ENCODE results near the gene SPOCK3.
"Not testable (repeated sequence)": the region's sequence is repeated elsewhere in the genome, so short reads cannot be mapped to it uniquely, and the experiment has no call there.

SPOCK3 gene

DNA sequence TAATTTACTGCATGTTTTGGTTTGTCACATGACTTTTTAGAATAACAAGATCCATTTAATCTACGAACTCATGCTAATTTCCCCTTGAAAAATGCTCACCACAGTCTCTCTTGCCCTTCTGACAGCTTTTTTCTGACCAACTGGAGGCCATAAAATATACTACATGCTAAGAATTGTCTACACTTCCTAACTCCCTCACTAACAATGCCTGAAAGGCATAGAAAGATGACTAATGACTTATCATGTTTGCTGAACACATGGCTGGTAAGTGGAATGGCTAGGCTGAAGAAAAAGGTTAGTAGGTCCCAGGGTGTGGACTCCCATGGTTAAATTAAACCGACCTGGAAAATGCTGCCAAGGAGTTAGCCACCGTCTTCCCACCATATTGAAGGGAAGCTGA lies 309.9 kb downstream of the SPOCK3 start:
- DNase-seq: no peak

DNA sequence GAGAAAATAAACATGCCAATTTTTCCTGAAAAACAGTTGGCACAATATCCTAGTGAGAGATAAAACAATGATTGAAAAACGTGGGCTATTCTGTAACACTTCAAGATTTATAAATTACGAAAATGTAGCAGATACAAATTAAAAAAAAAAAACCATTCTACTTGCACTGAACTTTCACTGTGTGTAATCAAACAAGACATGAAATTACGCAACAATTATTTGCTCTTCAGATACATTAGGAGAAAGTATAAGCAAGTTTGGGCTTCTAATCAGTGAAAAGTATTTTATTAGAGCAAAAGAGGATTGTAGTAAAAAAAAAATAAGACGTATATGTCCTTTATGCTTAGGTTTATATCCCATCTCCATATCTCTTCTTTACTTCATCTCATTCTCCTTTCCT lies 320.4 kb downstream of the SPOCK3 start:
- no peak for DNase-seq

DNA sequence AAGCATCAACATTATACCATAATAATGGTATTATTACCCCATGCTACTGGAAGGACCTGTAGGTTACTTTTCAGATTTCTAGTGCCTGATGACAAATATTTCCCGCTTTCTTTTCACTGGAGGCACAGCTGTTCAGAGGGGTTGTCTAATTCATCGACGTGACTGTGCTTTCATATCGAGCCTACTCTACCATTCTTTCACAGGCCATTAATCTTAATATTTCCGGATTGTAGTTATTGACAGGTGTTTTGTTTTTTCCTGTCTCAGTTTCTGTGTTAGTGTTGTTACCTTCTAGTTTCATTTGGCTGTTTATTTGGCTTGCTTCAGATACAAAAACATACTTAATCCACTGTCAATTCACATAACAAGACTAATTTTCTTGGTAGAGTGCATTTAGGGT lies 330.9 kb downstream of the SPOCK3 start:
- no peak for DNase-seq

DNA sequence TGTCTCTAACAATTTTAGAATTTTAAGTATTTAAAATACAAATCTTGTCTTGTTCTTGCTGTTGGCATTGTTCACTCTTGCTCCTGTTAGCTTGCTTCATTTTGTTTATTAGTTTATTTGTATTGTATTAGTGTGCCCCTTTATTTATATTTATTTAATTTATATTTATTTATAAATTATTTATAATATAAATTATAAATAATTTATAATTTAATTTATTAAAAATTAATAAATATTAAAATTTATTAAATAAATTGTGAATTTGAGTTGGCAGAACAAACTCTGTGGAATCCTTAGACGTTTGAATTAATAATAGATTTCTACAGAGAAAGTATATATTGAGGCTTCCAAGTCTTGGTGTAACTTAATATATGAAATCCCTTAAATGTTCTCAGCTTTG lies 331.4 kb downstream of the SPOCK3 start:
- no peak for DNase-seq

DNA sequence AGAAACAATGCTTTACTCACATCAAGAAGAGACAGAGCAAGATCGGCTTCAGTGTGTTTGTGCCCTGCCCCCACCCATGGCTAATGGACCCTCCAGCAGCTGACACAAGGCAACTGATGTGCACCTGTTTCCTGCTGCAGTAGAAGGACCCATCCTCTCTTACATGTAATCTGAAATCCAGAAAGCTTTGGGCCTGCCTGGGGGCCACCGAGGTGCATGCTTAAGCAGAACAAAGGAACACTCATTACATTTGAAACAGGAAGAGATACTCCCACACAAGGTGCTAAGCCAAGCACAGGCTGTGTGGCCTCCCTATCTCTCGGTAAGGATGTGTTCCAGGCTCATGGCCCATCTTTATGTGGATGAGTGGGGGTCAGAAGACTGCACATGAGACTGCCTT lies 338.0 kb downstream of the SPOCK3 start:
- DNase-seq: no peak

GRCh38 chr4:166895771-166896170 lies 338.5 kb downstream of the SPOCK3 start:
- DNase-seq: no peak

GRCh38 chr4:166887457-166887856 lies 346.8 kb downstream of the SPOCK3 start:
- no peak for DNase-seq

DNA sequence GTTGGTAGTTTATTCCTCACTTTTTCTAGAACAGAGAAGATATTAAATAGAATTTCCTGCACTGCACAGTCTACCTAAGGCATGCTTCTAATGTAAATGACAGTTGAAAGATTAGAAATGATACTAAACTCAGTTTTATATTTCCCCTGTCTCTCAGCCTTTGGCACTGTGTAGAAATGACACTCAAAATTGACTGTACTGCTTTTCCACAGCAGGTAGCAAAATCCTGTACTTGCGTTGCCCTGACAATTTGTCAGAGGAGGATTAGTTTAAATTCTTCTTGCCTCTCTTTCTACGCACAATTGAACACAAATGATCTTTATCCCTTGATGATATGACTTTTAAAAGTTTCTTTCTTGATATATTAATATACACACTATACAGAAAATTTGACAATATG lies 347.6 kb downstream of the SPOCK3 start:
- no peak for DNase-seq

DNA sequence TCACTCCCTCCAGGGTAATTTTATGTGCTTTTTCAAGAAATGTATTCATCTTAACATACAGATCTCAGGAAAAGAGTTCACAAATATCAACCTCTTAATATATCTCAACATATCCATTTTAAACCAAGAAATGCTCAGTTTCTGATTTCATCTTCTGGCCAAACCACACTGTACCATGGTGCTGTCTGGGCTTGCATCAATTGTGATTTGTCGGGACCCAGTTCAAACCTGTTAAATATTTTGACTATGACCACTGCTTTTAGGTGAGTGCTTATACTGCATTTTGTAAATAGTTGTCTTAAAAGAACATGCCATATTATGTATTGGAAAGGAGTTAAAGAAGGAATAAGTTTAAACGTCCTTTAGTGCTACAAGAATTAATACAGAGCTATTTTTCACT lies 352.1 kb downstream of the SPOCK3 start:
- DNase-seq: no peak

- DNase-seq: no peak
Observed at GRCh38 chr4:166875821-166876220, 358.5 kb downstream of the SPOCK3 start.

- no peak for DNase-seq
Observed at GRCh38 chr4:166862032-166862431, 372.3 kb downstream of the SPOCK3 start.

GRCh38 chr4:166850398-166850797 lies 383.9 kb downstream of the SPOCK3 start:
- not testable (repeated sequence) for DNase-seq

DNA sequence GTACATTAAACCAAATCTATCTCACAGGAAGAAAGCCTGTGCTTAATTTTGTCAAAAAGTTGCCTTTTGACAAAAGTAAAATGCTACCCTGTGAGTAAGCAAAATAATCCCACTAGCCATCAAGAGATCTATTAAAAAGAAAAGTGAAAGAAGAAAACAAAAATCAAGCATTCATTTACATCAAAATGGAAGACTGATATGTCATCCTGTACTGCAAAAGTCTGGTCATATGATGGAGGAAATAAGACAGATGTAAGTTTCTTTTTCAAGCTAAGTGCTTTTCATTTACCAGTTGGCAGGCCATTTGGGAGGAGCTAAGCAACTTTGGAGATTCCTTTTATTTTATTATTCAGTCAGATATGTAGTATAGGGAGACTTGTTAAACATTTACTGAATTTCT lies 387.4 kb downstream of the SPOCK3 start:
- DNase-seq: no peak

DNA sequence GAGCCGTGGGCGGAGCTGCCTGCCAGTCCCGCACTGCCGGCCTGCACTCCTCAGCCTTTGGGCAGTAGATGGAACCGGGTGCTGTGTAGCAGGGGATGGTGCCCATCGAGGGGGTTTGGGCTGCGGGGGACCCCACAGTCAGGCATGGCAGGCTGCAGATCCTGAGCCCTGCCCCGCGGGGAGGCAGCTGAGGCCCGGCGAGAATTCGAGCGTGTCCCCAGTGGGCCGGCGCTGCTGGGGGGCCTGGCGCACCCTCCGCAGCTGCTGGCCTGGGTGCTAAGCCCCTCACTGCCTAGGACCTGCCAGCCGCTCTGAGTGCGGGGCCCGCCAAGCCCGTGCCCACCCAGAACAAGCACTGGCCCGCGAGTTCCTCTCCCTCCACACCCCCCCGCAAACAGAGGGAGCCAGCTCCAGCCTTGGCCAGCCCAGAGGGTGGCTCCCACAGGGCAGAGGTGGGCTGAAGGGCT lies 391.5 kb downstream of the SPOCK3 start:
- DNase-seq: no peak

GRCh38 chr4:166839615-166840251 lies 394.6 kb downstream of the SPOCK3 start:
- DNase-seq: no peak

DNA sequence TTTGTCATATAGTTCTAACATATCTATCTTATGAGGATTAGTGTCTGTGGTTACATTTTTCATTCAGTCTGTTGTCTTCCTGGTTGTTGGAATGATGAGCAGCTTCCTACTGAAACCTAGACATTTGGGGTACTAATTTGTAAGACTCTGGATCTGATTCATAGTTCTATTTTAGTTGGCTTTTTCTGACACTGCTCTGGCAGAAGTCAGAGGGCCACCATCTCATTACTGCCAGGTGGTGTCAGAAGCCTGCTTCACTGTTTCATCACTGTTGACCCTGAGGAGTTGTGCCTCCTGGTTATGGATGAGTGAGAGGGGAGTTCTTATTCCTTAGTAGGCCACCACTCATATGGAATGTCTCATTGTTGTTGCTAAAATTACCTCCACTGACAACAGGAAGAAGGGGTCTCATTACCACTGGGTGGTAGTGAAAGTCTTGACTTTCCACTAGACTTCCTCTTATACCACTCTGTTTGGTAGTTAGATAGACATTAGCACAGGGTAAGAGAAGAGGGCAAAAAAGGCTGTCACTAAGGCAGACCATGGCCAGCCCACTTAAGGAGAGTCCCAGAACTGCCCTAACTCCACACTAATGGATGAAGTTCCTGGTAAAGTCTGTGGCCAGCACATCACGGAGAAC lies 395.2 kb downstream of the SPOCK3 start:
- DNase-seq: no peak

DNA sequence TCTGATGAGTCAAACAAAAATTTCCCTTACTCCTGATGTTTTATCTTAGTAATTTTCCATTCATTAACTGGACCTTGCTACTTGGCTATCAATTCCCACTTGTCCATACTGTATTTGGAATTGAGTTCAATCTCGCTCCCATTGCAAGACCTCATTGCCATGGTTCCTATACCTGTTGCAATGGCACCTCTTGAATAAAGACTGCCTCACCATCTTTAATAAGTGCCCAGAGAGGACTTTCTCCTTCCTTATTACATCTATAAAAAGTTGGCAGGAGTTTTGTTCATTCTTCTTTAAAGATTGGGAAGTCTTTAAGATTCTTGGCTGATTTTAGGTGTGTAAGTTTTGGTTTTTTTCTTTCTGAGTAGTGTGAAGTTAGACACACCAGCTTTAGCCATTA lies 397.4 kb downstream of the SPOCK3 start:
- DNase-seq: no peak

GRCh38 chr4:166827629-166828028 lies 406.7 kb downstream of the SPOCK3 start:
- DNase-seq: no peak

- no peak for DNase-seq
Observed at GRCh38 chr4:166827167-166827566, 407.1 kb downstream of the SPOCK3 start.

DNA sequence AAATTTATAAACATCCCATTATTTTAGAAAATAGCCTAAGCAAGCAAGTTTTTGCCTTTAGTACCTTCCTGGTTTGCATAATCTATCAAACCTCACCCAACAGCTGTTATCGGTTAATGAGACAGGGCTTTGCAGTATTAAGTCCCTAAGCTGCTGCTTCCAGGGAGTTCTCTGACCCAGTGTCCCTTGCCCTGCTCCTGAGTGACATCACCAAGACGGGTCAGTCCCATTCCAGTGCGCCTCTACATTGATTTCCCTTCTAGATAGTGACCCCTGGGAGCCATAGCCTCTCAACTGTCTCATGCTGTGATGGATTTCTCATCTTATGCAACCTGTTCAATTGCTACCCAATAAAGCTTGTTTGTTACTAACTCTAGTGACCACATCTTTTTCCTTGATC lies 410.4 kb downstream of the SPOCK3 start:
- DNase-seq: no peak

GRCh38 chr4:166823126-166823525 lies 411.2 kb downstream of the SPOCK3 start:
- no peak for DNase-seq

DNA sequence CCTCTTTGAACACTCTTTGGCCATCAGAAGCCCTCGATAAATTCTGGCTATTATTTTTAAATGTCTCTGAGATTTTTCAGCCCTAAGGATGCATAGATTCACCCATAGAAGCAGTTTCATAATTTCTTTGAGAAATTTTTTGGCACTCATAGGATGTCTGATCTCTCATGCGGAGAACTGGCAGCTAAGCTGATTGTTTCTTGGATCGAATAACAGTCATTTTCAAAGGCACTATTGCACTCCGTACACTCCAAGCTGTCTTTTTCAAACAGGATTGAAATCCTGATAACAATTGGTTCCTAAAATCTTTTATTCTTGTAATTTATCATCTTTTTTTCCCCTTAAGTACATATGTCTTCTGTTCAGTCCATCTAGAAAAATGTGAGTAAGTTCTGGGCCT lies 411.9 kb downstream of the SPOCK3 start:
- no peak for DNase-seq

DNA sequence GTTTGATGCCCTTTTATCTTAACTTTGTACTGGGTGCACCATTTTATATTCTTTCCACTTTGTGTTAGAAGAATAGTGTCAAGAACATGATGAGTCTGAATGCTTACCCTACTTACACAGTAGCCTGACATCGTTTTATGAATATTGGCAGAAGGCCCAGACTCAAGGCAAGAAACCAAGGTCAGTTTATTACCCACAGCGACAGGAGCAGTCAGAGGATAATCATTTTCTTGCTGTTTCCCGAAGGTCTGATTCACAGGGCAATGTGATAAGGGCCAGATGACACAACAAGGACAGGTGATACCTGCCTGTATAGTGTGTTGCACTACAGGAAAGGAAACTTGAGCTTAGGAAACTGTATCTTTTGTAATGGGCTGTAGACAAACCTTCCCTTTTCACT lies 417.4 kb downstream of the SPOCK3 start:
- no peak for DNase-seq

GRCh38 chr4:166808380-166808779 lies 425.9 kb downstream of the SPOCK3 start:
- no peak for DNase-seq

- no peak for DNase-seq
Observed at GRCh38 chr4:166802346-166802745, 431.9 kb downstream of the SPOCK3 start.
